Myocyte (in vitro differentiated cells): ENCODE data around the gene LRTM1. TPM values are rescaled to one million over a fixed set of nuclear protein-coding genes. Genes with fewer than 3 reads are reported as not detected.

Experiments used
- DNase-seq: peaks from one replicate; pipeline ENCODE4 v3.0.0-alpha.2; 2012; ENCODE audit warnings: low read depth
- total RNA-seq: library from RNA; depleted of rRNA; stranded (reverse); fragments of >200 nt; gene quantifications from 2 replicates; pipeline ENCODE4 v1.2.3, GENCODE V29; 2014

Gene LRTM1
- total RNA-seq, 1 donor from 2014 or later = 0.16 TPM

DNA sequence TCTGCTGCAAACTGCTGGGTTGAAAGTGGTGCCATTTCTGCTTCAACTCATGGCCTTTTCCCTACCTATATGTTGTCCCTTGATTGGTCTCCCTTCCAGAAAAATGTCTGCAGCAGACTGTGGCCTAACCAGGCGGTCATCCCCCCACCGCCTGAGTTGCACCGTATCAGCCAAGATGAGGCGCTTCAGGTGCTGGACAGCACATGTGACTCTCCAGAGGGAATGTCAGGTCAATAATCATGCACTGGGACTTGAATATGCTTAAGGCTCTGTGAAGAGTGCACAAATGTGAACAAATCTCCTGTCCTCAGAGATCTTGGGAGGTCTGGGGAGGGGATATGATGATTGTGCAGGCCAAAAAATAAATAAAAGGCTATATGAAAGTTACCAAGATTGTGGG is 32.2 kb downstream of the LRTM1 start:
- no peak for DNase-seq

DNA sequence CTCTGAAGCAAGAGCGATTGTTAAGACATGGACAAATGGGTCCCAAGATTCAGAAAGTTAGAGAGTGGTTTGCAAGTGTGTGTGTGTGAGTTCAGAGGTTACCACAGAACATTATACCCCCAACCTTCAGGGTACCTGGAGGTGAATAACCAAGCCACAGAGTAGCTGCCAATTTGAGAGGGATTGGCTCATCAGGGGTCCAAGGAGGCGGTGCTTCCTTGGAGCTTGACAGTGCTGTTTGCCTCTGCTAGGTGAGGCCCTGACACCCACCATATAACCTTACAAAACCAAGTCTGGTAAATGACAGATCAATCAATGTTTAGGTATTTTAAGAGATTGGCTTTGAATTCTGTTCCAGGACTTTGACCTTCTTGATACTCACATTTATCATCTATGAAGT is 35.7 kb downstream of the LRTM1 start:
- no peak for DNase-seq

DNA sequence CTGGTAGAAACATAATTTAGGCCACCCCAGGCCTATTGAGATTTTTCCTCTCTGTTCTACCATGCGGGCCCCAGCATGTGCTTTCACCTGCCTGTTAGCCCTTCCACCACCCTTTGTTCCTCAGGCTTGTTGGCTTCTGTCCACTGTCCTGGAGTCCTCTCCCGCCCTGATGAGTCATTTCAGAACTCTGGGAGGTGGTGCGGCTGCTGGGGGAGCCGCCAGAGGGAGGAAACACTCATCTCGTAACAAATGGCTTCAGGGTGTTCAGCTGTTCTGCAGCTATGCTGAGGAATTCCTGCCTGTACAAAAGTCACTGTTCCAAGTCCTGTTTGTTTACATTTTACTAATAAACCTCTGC is 36.3 kb downstream of the LRTM1 start:
- DNase-seq = peak; percentile 99

DNA sequence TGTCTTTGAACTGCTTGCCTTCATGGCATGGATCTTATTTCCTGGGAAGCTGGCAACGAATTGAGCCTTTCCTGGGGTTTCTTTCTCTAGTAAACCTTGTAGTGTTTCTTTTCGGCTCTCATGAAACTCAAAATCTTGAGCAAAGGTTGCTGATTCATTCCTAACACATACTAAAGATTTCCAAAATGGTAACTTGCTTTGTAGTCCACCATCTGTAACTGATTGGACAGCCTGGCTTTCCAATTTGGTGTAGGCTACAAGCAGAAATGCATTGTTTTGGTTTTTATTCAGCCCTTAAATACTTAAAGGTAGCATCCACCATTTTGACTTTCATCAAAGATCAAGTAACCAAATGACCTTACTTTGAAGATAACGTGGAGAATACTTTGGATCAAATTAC is 38.1 kb downstream of the LRTM1 start:
- no peak for DNase-seq

DNA sequence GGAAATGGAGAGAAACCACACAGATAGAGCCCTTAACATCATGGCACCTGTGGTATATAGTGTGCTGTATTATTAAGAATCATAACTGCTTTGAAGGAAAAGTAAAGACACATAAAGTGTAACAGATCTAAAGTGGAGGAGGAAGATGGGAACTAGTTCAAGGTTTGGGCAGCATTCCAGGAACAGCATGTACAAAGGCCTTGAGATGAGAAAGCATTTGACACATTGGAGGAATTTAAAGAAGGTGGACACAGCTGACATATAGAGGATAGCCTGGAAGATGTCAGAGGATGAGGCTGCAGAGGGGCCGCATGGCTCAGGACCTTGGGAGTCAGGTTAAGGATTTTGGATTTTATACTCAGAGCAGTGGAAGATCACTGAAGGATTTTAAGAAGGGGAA is 39.0 kb downstream of the LRTM1 start:
- DNase-seq = no peak

DNA sequence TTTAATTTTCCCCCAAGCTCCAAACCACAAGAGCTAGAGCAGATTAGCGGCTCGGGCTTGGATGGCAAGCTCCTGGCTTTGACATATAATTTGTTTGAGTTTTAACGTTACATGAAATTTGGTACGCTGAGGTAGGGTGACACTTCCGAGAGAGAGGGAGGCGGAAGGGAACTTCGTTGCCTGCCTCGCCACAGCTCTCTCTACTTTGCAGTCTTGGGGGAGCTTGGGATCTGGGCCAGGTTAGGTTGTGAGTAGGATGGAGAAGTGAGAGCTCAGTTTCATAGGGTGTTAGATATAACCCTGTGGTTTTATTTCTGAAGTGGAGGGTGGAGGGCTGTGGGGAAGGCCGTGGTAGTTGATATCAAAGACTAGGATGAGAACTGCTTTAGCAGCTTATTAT is 39.7 kb downstream of the LRTM1 start:
- DNase-seq = no peak

DNA sequence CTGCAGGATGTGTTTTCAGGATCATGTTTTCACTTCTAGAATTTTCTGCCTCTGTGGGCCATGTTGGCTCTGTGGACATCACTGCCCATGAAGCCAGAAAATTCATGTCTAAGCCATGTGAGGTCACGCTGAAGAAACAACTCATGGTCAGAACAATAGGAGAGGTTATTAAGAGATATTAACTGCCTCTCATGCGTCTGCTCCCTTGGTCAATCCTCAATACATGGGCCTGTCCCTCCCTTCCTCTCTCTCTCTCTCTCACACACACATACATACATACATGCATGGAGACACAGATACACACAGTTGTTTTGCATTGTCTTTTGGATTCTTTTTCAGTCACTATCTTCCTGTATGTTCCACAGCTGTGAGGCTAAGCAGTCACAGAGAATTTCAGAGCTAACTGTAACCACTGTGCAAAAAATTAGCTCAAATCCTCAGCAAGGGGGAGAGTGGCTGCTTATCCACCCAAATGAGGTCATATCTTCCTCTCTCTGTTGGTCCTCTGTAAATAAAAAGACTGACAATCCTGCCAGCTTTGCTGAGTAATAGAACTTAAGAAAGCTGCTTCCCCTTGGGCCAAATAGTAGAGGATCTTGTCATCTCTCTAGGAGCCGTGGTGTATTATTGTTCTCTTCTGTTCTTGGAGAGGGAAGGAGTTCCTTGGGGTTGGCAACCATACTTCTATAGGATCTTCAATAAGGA is 45.6 kb downstream of the LRTM1 start:
- peak; percentile 69 for DNase-seq

DNA sequence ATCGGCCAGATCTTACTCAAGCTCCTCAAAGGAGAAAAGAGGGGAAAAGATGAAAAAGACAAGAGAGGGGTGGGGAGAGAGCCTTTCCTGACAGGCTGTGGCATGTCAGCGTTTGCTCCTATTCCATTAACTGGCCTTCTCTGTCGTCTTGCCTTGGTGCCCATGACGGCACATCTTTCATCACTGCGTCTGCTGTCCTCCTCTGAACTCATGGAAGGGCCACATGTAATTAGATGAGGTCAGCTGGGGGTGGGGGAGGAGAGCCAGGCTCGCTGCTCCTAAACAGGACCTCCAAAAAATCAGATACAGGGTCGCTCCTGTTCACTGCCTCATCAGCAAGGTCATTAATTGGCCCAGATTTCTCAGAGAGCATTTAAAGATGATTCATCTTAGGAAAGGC is 49.7 kb downstream of the LRTM1 start:
- DNase-seq = no peak

DNA sequence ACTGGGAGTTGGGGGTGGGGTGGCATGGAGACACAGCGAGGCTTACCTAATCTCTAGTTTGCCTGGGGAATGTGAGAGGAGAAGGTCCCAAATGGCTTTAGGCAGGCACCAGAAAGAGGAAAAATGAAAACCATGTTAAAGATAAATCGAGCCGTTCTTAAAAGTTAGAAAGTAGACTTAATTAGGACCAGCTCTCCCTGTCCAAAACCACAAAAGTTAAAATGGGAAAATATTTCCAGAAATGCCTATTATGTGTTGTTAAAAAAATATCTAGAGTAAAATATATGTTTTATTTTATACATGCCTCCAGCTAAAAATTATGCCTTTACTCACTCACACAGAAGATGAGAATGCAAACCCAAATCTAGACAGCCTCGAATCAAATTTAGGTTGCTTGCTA is 50.1 kb downstream of the LRTM1 start:
- no peak for DNase-seq

DNA sequence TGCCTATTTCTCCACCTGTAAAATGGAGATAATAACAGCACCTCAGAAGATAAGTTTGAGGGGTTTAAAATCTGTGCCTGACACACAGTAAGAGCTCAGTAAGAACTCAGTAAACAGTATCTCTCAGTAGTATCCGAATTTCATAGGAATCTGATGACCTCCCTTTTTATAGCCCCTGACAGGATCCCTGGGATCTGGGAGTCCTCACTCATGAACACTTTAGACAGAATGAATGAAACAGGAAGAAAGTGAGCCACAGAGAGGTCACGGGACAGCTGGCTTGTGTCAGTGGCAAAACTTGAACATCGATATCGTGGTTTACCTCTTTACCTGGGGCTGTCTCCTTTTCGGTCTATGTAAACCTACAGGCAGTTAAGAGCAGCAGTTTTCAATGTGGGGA is 51.2 kb downstream of the LRTM1 start:
- DNase-seq = no peak

DNA sequence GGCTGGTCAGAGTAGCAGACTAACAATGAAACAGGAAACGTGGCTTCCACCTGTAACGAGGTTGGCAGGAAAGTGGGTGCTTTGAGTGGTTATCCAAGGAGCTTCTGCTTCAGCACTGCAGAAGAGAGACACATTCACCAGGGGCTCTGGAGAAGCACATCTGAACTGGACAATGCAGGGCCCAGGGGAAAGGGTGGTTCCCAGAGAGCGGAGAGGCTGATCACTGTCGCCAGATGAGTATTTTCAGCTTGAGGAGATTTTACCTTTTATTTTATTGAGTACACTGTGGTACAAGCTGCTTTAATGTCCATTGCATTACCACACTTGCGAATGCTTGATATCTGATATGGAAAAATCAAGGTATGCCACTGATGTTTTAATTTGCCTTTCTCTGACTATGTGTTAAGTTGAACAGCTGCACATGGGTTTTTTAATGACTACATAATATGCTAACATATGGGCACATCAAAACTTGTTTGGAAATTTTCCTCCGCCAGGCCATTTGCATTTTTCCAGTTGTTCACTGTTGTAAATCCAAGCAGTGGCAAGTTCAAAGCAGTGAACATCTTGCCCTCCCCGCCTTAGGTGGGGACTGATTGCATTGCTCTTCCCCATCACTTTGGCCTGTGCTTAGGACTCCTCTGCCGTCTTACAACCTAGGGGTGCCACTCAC is 52.1 kb downstream of the LRTM1 start:
- no peak for DNase-seq

DNA sequence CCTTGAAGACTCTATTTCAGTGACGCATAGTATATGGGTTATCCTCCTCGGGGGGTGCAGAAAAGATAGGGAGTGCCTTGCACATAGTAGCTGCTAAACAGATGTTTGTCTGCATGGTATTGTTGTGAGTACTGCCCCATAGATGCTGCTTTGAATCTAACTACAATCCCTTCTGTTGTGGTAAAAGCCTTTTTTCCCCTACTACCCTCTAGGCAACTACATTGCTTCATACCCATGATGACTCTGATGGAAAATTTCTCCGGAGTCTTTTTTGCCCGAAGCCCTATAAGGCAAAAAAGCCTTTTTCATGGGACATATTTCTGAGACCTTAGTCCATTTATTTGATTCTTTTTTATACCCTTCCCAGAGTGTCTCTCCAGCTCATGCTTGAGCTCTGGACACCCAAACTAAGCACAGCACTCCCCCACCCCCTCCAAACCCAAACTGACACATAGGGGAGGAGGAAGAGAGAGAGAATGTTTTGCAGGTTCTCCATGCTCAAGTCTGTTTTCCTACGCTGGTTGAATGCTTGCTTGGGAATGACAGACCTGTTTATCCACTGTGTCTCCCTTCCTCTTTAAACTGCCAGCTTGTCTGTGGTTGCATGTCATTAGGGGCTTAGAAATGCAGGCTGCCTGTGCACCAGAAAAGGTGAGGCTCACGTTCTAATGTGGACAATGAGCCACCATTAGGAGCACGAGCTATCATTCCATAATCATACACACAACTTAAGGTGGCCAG is 52.9 kb downstream of the LRTM1 start:
- DNase-seq = no peak

DNA sequence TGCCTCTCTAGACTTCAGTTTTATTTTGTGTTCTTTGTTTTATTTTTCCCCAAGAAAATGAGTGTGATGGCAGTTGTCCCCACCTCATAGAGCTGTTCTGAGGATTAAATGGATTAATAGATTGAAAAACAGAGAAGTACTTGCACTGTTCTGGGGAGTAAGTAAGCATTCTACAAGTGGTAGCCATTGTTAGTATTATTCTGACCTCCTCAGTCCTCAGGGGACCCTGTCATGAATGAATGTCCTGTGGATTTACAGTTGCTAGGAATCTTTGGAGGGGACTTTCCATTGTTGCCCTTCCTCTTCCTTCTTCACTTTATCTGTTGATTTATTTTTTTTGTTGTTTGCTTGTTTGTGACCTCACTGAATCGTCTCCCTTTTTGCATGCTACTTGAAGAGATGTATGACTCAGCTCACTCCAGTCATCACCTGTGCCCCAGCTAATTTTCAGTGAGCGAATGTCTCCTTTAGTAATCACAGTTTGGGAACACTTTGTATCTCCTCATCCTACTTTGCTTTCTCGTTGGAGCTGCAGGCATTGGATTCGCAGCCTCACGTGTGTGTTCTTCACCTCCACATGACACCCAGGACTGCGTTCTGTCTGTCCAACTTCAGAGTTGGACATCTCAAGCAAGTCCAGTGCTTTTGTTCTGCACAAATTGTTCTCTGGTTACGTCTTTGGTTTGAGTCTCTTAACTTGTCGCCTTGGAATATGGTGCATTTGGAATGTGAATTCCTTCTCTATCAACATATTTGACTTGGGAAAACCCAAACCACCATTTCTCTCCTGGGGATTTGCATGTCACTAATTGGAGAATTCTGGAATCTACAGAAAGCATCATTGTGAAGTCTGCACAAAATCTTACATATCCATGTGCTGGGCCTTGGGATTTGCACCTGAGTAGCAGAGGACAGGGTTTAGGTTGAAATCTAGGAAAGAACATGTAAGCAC is 54.5 kb downstream of the LRTM1 start:
- DNase-seq = no peak

DNA sequence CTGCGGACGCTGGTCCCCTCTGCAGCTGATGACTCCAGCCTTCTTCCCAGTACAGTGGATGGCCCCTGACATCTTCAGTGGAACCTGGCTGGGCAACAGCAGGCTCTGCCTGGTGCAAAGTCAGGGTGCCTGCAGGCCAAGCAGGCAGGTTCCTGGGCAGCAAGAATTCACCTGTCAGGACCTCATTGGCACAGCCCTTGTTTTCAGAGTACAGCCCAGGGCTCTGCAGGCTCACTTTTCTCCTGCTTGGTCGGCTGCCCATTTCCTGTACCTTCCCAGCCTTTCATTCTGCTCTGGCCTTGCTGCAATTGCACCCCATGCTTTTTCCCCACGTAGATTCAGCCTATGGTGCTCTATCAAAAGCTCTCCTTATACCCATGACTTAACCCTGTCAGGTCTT is 56.0 kb downstream of the LRTM1 start:
- DNase-seq = no peak

DNA sequence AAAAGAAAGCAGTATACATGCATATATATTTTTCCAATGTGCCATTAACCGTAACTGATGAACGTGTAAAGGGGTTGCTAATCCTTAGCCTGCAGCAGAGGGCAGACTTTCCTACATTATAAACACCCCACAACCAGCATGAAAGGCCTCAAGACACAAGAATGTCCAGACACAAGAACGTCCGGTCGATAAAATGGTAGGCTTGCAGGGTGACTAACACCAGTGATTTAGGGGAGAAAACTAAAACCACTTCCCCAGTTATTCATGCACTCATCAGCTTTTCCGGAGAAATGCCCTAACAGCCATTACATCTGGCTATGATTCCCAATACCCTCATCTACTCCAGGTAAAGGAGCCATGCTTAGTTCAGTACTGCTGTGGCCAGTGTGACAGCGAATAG is 57.4 kb downstream of the LRTM1 start:
- DNase-seq = peak; percentile 85
